SK-N-SH treated with all-trans-retinoic acid at 6 μM for 48 hours (cell line): ENCODE data around the gene AMY1A.
"Not testable (repeated sequence)": the region's sequence is repeated elsewhere in the genome, so short reads cannot be mapped to it uniquely, and the experiment has no call there.

Experiments used
- ATAC-seq: fragments of 200-7000 bp; cut with Tn5 transposase; 3 replicates; pipeline ENCODE4 v1.9.1; 2020; ENCODE audit warnings: mild to moderate bottlenecking, moderate library complexity
- ARNTL ChIP-seq: fragments of 450-650 bp; formaldehyde crosslinking; IDR thresholded peaks from 2 replicates; pipeline ENCODE4 v1.5.0; 2020; ENCODE audit warnings: low read depth, mild to moderate bottlenecking, moderate library complexity, borderline replicate concordance
- BACH2 ChIP-seq: fragments of 250-450 bp; sonication (Bioruptor Pico); IDR thresholded peaks from 2 replicates; pipeline ENCODE4 v1.9.0; 2021; ENCODE audit warnings: mild to moderate bottlenecking, borderline replicate concordance
- CREB5 ChIP-seq: fragments of 250-450 bp; sonication (Bioruptor Pico); IDR thresholded peaks from 2 replicates; pipeline ENCODE4 v1.5.1; 2020; ENCODE audit warnings: low read depth, mild to moderate bottlenecking, moderate library complexity
- PPARA ChIP-seq: fragments of 250-450 bp; sonication (Bioruptor Pico); IDR thresholded peaks from 2 replicates; pipeline ENCODE4 v1.5.0; 2020; ENCODE audit warnings: mild to moderate bottlenecking, borderline replicate concordance
- TCF4 ChIP-seq: fragments of 250-450 bp; sonication (Bioruptor Pico); IDR thresholded peaks from 2 replicates; pipeline ENCODE4 v1.8.0; 2021; ENCODE audit warnings: mild to moderate bottlenecking, moderate library complexity, borderline replicate concordance
- TOX ChIP-seq: fragments of 250-450 bp; sonication (Bioruptor Pico); IDR thresholded peaks from 2 replicates; pipeline ENCODE4 v1.8.0; 2021; ENCODE audit warnings: mild to moderate bottlenecking, moderate library complexity, borderline replicate concordance
- TSHZ2 ChIP-seq: fragments of 250-450 bp; sonication (Bioruptor Pico); IDR thresholded peaks from 2 replicates; pipeline ENCODE4 v1.5.0; 2020; ENCODE audit warnings: mild to moderate bottlenecking, moderate library complexity
- ZC3H10 ChIP-seq: fragments of 250-450 bp; sonication (Bioruptor Pico); IDR thresholded peaks from 2 replicates; pipeline ENCODE4 v1.5.1; 2021; ENCODE audit warnings: mild to moderate bottlenecking, moderate library complexity
- ZNF8 ChIP-seq: fragments of 450-650 bp; formaldehyde crosslinking; IDR thresholded peaks from 2 replicates; pipeline ENCODE4 v1.5.0; 2020; ENCODE audit warnings: mild to moderate bottlenecking, moderate library complexity
- TF ChIP-seq, protein P1 (sequence below): fragments of 250-450 bp; sonication (Bioruptor Pico); IDR thresholded peaks from 2 replicates; pipeline ENCODE4 v1.5.1; 2021; ENCODE audit warnings: mild to moderate bottlenecking, moderate library complexity
- TF ChIP-seq, protein P2 (sequence below): fragments of 250-450 bp; sonication (Bioruptor Pico); IDR thresholded peaks from 2 replicates; pipeline ENCODE4 v1.8.0; 2020; ENCODE audit warnings: mild to moderate bottlenecking, moderate library complexity, borderline replicate concordance

AMY1A gene

GRCh38 chr1:103655460-103655859, at the start of gene AMY1A:
AMY1A (plus strand) TSS chr1:103655760; CDS start chr1:103656331, 571 bp downstream.
- ATAC-seq: not testable (repeated sequence)

DNA sequence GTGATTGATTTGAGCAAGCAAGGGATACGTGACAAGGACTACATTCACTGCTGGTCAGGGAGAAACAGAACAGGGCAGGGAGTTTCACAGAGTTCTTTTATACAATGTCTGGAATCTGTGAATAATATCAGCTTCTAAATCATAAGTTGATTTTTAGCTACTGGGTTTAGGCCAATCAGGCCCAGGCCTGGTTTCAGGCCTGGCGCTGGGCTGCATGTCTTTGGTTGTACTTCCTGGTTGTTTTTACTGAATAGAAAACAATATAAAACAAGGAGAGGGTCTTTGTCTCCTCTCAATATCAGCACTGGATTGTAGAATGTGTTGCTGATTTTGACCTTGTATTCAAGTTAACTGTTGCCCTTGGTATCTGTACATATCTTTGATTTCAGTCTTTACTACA, 39.2 kb upstream of the AMY1A start:
- TF ChIP-seq, protein P1, sequence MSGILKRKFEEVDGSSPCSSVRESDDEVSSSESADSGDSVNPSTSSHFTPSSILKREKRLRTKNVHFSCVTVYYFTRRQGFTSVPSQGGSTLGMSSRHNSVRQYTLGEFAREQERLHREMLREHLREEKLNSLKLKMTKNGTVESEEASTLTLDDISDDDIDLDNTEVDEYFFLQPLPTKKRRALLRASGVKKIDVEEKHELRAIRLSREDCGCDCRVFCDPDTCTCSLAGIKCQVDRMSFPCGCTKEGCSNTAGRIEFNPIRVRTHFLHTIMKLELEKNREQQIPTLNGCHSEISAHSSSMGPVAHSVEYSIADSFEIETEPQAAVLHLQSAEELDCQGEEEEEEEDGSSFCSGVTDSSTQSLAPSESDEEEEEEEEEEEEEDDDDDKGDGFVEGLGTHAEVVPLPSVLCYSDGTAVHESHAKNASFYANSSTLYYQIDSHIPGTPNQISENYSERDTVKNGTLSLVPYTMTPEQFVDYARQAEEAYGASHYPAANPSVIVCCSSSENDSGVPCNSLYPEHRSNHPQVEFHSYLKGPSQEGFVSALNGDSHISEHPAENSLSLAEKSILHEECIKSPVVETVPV (CRISPR knock-in tag): no peak
- no peak for TF ChIP-seq ZC3H10 (CRISPR knock-in tag)
- no peak for TF ChIP-seq PPARA (CRISPR knock-in tag)
- no peak for TF ChIP-seq ZNF8 (CRISPR knock-in tag)
- no peak for TF ChIP-seq ARNTL (CRISPR knock-in tag)
- TF ChIP-seq TSHZ2 (CRISPR knock-in tag): no peak
- no peak for TF ChIP-seq TCF4 (CRISPR knock-in tag)
- no peak for TF ChIP-seq BACH2
- no peak for TF ChIP-seq CREB5 (CRISPR knock-in tag)
- no peak for TF ChIP-seq TOX (CRISPR knock-in tag)
- TF ChIP-seq, protein P2, sequence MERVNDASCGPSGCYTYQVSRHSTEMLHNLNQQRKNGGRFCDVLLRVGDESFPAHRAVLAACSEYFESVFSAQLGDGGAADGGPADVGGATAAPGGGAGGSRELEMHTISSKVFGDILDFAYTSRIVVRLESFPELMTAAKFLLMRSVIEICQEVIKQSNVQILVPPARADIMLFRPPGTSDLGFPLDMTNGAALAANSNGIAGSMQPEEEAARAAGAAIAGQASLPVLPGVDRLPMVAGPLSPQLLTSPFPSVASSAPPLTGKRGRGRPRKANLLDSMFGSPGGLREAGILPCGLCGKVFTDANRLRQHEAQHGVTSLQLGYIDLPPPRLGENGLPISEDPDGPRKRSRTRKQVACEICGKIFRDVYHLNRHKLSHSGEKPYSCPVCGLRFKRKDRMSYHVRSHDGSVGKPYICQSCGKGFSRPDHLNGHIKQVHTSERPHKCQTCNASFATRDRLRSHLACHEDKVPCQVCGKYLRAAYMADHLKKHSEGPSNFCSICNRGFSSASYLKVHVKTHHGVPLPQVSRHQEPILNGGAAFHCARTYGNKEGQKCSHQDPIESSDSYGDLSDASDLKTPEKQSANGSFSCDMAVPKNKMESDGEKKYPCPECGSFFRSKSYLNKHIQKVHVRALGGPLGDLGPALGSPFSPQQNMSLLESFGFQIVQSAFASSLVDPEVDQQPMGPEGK (CRISPR knock-in tag): no peak
- ATAC-seq: no peak

GRCh38 chr1:103616994-103617477, 38.5 kb upstream of the AMY1A start, which contains the start of gene AMY2A:
AMY2A (plus strand) TSS chr1:103617427; CDS start chr1:103617441, 14 bp downstream.
- not testable (repeated sequence) for ATAC-seq

DNA sequence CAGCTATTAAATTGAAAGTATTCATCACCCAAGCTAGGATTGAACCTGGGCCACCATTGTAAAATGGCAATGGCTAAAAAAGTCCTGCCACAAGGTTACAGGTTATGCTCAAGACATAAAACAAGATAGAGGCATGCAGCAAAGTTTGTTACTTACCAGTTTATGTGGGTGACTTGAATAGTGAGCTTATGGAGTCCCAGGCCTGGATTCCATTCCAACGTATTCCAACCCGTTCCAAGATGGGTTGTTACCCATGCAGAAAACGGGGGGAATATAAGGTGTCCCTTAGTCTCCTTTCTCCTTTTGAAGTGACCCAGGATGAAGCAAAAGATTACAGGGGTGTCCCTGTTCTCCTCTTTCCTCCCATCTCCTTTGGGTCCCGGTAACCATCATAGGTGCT, 28.1 kb upstream of the AMY1A start:
- ATAC-seq: not testable (repeated sequence)

GRCh38 chr1:103641194-103641593, 14.4 kb upstream of the AMY1A start:
- not testable (repeated sequence) for ATAC-seq

DNA sequence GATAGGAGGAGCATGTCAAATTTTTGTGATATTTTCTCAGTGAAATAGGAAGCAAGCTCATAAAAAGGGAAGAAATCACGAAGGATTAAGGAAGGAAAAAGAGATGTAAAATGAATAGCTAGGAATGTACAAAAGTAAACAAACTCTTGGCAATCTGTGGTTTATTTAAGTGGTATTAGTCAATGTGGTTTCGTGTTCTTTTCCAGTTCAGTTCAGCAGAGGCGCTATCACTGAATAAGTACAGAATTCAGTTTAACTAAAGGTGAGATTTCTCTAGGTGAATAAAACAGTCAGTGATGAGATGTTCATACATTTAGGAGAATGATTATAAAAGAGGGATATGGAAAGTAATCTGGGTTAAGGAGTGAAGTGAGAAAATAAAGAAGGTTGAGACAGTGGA, 11.7 kb upstream of the AMY1A start:
- ATAC-seq: not testable (repeated sequence)

DNA sequence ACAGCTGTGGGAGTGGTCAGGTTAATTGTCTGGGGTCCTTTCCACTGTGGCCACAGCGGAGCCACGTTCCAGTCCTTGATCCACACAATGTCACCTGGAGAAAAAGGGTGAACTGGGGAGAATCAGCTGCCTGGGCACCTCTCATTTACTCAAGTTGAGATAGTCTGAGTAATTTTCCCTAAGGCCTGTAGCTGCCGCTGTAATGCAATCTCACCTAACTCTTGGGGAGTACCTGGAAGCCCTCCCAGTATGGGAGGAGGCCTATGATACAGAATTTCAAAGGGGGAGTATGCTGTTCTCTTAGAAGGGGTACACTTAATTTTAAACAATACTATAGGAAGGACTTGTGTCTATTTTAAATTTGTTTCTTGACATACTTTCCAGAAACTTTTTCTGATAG, 5.3 kb upstream of the AMY1A start:
- ATAC-seq: not testable (repeated sequence)

DNA sequence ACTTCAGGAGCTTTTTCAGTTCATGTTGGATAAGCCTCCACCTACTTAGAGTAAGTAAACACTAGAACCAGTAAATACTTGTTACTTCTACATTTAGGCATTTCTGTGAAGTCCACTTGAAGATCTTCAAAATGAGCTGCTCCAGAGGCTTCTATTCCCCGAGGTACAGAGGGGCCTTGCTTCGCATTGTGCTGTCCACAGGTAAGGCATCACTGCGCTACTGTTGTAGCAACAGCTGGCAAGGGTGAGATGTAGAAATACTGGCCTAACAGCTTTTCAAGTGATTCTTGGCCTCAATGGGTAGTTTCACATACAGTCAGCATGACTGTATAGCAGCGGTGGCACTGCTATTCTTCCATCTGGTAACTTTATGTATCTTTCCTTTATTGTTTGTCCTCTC, 4.7 kb upstream of the AMY1A start:
- not testable (repeated sequence) for ATAC-seq

- not testable (repeated sequence) for ATAC-seq
Observed at GRCh38 chr1:103654133-103654532, 1.4 kb upstream of the AMY1A start.

- ATAC-seq: not testable (repeated sequence)
Observed at GRCh38 chr1:103676335-103676734, 20.8 kb downstream of the AMY1A start.

GRCh38 chr1:103696110-103696509, 40.5 kb downstream of the AMY1A start, which contains the start of gene AMY1B:
AMY1B (minus strand) TSS chr1:103696210; CDS start chr1:103695639, 571 bp downstream.
- ATAC-seq: not testable (repeated sequence)

DNA sequence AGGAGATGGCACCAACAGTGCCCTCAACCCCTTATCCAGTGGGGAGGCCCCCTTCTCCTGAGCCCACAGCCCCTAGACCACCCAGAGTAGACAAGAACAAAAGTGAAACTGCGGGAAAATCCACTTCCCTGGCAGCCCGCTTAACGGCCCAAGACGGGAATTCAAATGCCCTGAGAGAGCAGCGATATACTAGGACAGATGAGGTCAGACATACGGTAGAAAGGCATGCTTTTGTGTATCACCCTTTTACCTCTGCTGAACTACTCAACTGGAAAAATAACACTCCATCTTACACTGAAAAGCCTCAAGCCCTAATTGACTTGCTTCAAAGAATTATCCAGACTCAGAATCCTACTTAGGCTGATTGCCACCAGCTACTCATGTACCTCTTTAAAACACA, 41.9 kb downstream of the AMY1A start:
- not testable (repeated sequence) for ATAC-seq

DNA sequence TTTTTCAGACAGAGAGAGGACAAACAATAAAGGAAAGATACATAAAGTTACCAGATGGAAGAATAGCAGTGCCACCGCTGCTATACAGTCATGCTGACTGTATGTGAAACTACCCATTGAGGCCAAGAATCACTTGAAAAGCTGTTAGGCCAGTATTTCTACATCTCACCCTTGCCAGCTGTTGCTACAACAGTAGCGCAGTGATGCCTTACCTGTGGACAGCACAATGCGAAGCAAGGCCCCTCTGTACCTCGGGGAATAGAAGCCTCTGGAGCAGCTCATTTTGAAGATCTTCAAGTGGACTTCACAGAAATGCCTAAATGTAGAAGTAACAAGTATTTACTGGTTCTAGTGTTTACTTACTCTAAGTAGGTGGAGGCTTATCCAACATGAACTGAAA, 45.1 kb downstream of the AMY1A start:
- not testable (repeated sequence) for ATAC-seq

GRCh38 chr1:103701256-103701655, 45.7 kb downstream of the AMY1A start:
- ATAC-seq: not testable (repeated sequence)
